NCI-H526 treated with DMSO at 0.1 percent for 48 hours (cell line): ENCODE data around the gene RAB3C.

ENCODE experiments used
- DNase-seq: peaks from one replicate; lab custom pipeline; 2025; lab: John Stamatoyannopoulos, UW

Gene RAB3C

DNA sequence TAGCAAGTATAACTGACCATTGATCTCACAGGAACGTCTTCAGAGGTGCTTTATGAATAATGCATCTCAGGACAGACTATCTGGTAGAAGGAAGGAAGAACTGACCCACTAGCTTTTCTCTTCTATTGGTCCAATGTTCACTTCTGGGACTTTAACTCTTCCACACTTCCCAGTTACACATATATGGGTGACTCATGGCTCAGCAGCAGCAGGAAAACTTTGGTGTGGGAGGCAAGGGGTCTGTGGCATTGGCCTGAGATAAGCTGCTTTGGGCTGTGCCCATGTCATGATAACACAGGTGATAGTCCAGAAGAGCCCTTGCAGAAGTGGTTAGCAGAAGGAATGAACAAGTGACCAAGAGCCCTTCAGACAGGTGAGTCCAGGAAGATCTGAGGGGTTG is 148.8 kb downstream of the RAB3C start:
- no peak for DNase-seq

DNA sequence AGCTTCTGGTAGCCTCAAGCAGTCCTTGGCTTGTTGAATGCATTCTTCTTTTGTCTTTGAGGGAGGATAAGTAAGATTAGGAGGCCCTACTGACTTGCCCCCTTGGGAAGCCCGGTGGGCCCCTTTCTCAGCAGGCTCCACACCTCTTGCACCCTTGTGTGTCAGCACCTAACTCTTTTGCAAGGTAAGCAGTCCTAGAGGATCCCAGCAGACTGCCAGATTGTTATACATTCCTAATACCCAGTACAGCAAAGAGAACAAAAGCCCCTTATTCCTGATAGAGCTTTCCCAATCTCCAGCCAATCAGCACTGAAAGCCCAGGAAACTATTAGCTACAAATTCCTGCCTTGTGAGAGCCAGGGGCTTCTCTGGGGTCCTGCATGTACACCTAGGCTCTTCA is 152.8 kb downstream of the RAB3C start:
- DNase-seq: no peak

DNA sequence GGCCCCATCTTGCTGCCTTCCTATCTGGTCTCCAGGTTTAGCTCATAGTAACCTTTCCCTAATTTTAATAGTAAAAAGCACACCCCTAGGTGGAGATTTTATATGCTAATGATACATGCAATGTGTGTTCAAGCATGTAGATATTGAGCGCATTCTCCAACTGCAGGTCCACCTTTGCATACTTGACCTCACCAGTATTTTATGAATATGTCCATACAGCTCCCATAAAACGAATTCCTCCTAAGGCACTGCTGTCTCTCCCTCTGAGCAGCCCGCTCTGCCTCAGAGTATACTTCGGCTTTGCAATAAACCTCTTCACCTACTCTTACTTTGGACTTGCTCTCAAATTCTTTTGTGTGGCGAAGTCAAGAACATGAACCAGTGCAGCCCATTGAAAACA is 153.3 kb downstream of the RAB3C start:
- DNase-seq: no peak

DNA sequence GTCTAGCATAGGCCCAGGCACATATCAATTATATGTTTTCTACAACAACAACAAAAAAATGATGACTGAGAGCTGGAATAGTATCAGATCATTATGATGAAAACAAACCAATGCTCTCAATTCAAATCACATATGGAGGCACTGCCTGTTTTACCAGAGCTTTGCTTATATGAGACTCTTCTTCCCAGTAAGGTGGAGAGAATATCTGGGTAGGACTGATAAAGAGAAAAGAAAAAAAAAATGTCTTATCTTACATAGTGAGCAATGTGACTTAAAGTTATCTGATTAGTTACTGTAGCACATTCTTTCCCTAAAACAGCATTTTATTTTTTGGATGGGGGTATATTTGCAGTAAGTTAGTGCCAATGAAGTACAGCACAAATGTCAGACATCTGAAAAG is 154.8 kb downstream of the RAB3C start:
- DNase-seq: no peak

DNA sequence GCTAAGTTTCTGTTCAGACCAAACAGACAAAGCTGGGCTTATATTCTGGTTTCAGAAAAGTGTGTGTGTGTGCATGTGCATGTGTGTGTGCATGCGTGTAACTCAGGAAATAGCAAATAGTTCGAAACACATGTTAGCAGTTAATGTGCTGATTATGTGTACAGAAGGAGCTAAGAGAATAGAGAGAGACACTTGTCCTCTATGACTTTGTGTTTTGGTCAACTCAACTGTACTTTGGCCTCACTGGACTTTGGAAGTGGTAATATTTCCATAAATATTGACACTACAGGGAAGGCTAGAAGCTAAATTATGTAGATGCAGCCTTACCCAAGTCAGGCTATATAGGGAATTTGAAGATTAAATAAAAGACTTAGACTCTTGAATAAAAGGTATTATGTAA is 155.5 kb downstream of the RAB3C start:
- no peak for DNase-seq

DNA sequence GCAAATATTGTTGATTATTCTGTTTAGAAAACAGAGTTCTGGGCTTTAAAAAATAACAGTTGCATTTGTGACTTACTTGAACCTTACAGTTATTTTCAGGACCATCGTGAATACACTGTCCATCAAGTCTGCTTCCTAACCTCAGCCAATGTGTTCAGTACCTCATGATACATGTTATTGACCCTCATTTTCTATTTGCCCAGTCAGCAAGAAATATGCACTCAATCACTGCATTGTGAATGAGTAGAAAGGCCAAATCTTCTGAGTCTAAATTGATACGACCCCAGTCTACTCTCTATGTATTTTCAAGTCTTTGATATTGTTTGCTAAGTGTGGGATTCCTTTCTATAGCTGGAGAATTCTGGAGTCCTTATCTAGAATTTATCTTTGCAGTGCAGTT is 156.2 kb downstream of the RAB3C start:
- no peak for DNase-seq

DNA sequence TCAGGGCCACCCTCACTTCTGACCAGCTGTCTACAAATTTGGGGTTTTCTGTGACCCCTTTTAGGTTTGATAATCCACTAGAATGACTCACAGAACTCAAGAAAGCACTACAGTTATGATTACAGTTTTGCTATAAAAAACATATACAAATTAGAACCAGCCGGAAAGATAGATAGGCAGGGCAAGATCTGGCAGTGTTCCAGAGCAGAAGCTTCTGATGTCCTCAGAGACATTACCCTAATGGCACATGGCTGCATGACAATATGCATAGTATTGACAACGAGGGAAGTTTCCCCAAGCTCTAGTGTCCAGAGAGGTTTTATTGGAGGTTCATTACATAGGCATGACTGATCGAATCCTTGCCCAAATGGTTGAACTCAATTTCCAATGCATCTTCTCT is 158.1 kb downstream of the RAB3C start:
- no peak for DNase-seq

DNA sequence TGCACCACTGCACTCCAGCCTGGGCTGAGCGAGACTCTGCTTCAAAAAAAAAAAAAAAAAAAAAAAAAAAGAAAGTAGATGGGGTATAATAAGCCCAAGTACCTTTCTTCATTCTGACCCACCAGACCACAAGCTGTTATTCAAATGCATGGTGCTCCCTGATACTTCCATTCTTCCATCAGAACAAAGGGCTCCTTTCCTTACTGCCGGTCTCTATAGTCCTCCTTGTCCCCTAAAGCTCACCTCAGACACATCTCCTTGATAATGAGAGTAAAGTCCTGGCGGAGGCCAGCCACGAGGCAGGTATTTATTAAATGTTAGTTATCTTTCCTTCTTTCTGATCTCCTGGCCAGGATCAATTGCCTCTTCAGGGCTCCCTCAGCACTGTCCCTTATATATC is 162.5 kb downstream of the RAB3C start:
- DNase-seq: no peak

DNA sequence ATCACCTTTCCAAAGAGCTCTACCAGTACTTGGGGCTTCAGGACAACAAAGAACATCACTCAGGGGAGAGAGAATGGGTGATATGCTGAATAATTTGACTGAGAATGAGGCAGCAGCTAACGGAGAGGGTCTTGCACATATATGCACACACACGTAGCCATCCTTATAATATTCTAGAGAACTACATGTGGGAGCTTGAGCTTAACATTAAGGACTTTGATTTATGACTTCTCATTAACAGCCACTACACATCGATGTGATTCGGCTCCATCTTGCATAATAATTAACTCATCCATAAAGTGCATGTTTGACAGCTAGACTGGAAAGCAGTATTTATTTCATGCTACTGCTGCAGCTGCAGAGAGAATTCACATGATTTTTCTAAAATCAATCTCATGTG is 163.4 kb downstream of the RAB3C start:
- no peak for DNase-seq

DNA sequence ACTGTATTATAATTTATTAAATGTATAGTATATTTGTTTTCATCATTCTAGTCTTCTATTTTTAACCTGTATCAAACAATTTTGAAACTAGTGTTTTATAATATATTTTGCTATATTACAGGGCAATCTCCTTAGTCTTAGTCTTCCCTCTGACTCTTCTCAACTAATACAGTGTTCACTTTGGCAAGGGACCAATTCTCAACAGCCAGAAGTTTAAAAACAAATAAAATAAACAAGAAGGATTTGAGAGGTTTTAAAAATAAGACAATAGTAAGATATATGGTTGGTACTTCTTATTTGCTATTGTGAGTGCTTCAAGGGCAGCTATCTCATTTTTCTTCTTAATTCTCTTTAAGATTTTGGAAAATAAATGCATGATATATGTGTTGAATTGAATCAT is 167.2 kb downstream of the RAB3C start:
- no peak for DNase-seq

DNA sequence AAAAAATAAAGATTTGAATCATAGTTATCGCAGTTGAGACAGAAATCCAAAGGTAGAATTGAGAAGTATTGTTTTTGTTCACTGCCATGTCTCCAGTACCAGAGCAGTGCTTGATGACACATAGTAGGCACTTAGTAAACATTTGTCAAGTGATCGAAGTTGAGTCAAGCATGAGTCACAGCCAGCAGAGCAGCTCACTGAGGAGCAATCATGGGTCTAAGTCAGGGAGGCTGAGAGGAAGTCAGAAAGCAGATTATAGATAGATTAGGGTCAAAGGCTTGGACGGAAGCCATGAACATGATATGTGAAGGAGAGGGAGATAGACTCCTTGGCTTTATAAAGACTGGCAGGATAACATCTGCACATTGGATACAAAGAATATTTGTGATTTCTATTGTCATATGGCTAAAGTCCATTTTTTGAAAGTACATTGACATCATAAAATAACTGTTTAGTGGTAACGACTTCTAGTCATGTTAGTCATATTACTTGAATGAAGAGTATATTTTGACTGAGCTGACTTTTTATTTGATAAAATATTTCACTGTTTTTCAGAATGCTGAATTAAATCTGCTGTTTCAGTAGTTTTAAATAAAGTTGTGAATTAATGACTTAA is 168.5 kb downstream of the RAB3C start:
- no peak for DNase-seq

DNA sequence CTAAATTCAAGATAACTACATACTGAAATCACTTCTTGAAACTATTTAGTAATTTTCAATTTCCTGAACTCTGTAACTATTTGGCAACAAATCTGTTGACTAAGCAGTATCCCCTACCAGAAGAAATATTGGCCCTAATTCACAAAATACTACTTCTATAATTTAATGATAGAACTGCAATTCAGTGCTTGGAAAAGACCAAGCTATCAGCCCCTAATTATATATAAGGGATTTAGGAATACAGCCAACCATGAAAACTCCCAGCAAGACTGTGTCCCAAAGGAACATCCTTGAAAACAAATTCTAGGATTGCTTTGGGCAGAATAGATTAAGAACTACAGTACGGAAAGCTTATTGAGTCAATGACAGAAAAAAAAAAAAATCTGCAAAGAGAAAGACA is 169.2 kb downstream of the RAB3C start:
- no peak for DNase-seq

DNA sequence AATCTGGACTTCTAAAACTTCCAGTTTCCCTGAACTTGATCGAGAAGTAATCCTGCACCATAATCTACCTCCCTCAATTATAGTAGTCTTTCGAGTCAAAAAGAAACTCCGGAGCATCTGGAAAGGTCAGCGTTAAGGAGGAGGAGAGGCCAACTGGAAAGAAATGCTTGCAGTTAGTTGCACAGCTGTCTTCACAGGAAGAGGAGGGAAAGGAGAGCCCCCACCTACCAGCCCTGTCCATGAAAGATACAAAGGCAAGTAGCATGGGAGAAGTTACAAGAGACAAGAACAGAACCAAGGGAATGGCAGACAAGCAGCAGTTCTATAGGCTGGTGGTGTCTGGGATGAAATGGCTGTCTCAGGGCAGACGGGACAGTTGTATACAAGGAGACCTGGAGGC is 170.6 kb downstream of the RAB3C start:
- no peak for DNase-seq

DNA sequence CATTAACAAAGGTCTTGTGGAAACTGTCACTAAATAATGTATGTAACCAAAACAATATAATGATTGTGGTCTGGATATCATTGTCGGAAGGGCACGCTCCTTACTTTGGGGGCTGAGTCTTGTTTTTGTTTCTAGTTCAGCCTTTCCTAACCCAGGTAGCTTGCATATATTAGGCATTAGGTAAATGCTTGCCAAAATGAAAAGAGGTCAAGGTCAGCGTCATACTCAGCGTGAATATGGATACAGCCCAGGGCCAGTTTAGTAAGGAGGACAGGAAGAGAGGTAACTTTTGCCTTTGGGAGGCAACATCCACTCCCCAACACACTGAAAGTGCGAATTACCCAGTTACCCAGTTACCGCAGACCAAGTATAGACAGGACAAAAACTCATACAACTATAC is 171.4 kb downstream of the RAB3C start:
- DNase-seq: no peak

DNA sequence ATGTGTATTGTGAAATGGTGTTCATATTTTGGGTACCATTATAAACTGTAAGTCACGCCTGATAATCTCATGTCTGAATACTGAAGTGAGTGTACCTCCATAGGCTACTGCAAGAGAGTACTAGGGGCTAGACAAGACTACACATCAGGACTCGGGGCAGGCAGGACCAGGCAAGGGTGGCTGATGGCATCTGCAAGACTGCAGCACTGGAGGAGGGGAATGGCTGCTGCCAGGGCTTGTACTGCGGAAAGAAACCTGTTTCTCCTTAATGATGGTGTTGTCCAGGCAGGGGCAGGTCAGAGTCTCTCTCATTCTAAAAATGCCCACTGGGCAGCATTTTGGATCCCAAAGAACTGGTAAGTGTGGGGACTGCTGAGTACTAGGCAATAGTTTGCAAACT is 172.5 kb downstream of the RAB3C start:
- no peak for DNase-seq

DNA sequence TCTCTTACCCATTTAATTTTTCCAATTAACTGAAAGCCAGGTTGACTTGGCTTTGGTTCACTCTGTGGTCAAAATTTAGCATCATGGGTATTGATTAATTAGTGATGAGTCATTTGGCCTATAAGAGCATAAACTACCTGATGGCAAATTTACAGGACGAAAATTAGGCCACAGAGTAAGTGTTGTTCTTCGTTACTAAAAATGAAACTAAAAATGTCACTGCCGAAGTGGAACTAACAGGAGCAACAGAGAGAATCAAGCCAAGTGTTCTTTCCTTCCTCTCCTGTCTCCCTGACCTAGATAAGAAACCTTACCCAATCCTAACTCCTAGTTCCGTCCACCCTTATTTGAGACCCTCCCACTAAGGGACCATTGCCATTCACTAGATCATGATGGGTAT is 176.9 kb downstream of the RAB3C start:
- DNase-seq: no peak

DNA sequence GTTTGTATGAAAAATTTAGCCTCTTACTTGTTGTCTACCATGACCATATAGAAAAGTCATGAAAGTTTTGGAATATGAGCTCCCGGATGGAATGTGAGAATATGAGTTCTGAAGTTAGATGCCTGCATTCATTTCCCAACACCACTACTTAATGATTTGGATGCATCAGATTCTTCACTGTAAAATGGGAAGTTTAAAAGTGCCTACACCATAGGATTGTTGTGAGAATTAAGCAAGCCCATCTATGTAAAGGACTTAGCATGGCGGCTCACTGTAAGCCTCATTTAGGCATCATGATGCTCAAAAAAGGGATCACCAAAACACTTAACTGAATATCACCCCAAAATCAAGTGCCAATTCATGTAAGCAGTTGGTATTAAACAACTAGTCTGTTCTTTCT is 177.3 kb downstream of the RAB3C start:
- no peak for DNase-seq

DNA sequence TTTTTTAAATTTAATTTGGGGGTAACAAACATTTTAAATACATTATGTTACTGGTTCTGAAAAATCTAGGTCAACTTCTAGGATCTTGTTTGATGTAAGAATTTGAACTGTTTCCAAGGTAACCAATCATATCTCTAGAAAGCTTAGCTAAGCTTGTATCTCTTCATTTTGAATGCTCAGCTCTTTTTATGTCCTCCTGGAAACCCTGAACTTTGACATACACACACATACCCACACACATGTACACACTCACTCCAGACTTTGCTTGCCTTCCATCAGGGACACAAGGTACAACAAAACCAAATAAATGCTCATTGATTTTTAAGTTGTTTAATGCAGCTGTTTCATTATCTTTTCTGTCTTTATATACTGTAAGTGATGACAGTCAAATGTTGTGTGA is 178.5 kb downstream of the RAB3C start:
- DNase-seq: no peak

DNA sequence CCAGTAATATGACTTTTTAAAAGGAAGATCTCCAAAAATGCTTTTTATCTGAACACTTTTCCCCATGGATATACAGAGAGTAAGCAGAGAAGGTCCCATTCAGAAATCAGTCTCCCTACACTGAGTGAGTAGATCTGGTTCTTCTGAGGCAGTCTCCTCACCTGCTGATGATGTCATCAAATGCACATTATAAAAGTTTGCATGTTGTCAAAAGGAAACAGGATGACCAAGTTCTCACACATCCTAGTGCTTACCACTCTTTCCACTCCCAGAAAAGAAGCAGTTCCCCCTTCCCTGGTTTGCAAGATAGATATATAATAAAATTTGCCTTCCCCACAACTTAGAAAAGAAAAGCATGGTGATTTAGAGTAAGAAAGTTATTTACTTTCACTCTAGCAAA is 180.5 kb downstream of the RAB3C start:
- no peak for DNase-seq

DNA sequence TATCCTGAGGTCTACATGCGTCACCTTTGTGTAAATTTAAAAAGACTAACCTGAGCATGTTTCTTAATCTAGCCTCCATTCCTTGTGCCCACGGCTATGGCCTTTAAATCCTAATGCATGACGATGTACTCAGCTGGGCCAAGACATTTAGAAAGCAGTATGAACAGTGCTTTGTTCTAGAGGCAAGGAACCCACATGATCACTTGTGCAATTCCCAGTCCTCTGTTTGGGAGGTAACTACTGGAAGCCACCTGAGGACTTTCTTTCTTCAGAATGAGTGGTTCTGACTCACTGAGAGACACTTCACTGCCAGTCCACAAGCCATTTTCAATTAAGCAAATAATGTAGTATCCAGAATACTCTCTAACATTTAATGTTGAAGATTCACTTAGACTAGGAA is 181.3 kb downstream of the RAB3C start:
- DNase-seq: no peak

DNA sequence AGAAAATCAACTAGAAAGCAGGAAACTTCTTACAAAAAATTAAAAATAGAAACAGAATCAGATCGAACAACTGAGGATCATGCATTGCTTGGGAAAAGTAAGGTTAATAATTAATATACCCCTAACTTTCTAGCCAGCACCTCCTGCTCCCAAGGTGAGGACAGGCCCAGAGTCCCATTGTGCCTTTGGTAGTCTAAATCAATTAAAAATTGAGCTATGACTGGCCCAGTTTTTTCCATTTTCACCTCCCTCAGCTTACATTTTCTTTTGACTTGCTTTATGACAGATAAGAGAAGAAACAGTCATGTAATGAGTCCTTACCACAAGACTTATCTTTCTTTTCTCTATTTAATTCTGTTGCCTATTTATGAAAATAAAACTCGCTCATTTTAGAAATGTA is 182.2 kb downstream of the RAB3C start:
- no peak for DNase-seq

DNA sequence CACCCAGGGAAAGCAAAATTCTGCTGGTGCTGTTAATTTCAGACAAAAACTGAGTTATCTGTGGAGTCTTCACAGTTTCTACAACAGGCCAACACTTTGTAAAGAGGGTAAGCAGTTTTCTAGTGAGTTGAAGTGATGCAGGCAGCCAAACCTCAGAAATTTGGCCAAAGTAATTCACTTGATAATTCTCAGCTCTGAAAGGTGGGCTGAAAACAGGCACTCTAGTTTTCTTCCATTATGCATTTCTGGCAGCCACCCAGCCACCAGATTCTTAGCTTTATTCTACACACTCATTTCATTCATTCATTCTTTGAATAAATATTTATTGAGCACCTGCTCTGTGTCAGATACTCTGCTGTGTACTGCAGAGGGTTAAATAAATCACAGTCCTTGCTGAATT is 184.2 kb downstream of the RAB3C start:
- no peak for DNase-seq

DNA sequence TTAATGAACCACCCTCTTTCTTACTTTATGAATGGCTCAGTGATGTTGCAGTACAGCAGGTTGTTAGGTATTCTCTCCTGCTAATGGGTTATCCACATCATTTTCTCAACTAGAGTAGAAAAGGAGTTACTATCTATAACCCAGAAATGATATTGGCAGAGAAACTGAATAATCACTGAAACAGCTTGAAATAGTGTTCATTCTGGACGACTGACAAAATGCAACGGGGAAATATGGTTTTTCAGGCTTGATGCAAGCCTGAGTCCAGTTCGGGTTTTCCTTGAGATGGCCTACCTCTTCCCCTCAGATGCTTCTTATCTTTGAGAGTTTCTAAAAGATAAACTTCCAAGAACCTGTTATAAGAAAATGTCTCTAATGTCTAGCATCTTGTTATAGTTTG is 187.3 kb downstream of the RAB3C start:
- no peak for DNase-seq

DNA sequence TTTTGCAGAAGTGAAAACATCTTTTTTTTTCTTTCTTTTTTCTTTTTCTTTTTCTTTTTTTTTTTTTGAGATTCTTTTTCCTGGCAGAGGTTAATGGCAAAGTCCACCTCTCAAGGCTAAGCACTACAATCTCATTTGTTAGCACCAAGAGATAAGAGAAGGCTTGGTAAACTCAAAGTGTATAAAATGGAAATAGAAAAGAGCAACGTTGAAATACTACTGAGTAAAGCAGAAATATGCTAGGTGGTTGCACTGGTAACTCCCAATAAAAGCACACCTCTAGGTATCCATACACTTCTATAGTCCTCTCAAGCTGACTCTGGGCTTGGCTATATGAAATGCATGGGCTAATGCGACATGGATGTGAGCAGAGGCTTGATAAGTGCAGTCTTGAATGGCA is 188.9 kb downstream of the RAB3C start:
- DNase-seq: no peak
